GM13977 (cell line): ENCODE results near the gene ZFP2.

ENCODE experiments used
- DNase-seq: peaks from one replicate; pipeline ENCODE4 v3.0.0; 2012; ENCODE audit warnings: low spot score
- in situ Hi-C: fragments of 300-500 bp; cut with MboI; formaldehyde crosslinking; loops from one replicate; pipeline ENCODE4 v1.12.0; 2022; ENCODE audit warnings: low sequenced_read_pairs, low pct_unique_long_range_greater_than_20kb, mixed read lengths, inconsistent platforms; ENCODE audit not compliant: unreplicated experiment
- TF ChIP-seq, protein P1 (sequence below): IDR thresholded peaks from 2 replicates; pipeline ENCODE4 v1.5.1; 2012; ENCODE audit warnings: mild to moderate bottlenecking, control low read depth; ENCODE audit not compliant: insufficient read depth; ENCODE audit errors: extremely low read depth, missing control alignments

The ZFP2 gene

DNA sequence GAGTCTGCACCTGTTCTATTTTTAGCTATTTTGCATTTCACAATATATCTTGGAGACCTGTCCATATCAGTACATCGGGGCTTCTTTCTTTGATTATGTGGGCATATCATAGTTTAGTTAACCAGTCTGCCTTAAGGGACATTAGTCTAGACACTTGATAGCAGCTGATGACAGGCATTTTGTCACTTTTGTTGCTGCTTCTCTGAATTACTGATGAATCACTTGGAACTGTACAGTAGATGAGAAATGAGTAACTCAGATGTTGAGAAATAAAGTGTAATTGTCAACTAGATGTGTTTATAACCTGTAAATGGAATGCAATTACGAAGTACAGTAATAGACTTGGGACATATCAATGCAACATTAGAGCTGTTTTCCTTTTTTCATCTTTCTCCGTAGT lies 7.1 kb downstream of the ZFP2 start:
- TF ChIP-seq, protein P1, sequence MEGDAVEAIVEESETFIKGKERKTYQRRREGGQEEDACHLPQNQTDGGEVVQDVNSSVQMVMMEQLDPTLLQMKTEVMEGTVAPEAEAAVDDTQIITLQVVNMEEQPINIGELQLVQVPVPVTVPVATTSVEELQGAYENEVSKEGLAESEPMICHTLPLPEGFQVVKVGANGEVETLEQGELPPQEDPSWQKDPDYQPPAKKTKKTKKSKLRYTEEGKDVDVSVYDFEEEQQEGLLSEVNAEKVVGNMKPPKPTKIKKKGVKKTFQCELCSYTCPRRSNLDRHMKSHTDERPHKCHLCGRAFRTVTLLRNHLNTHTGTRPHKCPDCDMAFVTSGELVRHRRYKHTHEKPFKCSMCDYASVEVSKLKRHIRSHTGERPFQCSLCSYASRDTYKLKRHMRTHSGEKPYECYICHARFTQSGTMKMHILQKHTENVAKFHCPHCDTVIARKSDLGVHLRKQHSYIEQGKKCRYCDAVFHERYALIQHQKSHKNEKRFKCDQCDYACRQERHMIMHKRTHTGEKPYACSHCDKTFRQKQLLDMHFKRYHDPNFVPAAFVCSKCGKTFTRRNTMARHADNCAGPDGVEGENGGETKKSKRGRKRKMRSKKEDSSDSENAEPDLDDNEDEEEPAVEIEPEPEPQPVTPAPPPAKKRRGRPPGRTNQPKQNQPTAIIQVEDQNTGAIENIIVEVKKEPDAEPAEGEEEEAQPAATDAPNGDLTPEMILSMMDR: no peak
- DNase-seq: no peak
- in situ Hi-C loops: no loop called here

DNA sequence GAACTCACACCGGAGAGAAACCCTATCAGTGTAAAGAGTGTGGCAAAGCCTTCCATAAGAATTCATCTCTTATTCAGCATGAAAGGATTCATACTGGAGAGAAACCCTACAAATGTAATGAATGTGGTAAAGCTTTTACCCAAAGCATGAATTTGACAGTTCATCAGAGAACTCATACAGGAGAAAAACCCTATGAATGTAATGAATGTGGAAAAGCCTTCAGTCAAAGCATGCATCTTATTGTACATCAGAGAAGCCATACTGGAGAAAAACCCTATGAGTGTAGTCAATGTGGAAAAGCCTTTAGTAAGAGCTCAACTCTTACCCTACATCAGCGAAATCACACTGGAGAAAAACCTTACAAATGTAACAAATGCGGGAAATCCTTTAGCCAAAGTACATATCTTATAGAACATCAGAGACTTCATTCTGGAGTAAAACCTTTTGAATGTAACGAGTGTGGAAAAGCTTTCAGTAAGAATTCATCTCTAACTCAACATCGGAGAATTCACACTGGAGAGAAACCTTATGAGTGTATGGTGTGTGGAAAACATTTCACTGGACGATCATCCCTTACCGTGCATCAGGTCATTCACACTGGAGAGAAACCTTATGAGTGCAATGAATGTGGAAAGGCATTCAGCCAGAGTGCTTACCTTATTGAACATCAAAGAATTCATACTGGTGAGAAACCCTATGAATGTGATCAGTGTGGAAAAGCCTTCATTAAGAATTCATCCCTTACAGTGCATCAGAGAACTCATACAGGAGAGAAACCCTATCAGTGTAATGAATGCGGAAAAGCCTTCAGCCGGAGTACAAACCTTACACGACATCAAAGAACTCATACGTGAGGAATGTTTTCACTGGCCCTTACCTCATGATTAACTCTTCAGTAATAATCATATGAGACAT lies 36.4 kb downstream of the ZFP2 start:
- no peak for DNase-seq
- TF ChIP-seq, protein P1: no peak
- in situ Hi-C loops: no loop called here

DNA sequence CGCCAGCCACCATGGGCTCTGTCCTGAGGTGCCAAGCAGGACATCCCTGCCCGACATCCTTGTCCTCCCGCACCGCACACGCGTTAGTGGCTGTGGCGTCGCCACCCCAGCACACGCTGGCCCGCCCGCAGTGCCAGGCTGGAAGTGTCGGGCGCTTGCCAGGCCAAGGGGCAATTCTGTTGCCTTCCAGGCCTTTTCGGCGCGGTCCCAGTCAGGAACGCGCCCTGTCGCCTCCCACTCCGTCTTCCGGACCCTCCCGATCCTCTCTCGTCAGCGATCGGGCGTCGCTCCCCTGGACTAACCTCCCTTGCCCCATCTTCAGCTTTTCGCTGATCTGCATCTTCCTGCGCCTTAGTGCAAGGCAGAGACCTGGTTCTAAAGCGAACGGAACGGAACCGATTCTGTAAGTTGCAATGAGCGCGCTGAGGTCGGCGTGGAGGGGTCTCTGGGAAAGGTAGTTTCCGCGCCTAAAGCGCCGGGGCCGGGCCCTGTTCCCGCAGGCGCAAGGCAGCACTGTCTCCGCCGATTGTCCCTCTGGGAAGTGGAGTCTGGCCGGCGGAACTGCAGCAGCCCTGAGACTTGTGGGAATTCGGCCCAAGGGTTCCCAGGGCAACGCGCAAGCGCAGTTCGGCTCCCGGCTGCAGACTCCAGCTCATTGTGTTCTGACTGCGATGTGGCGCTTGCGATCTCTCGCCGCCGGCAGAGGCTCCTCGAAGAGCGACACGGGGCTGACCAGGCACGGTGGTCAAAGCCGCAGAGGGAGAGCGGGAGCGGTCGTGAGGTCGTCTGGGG lies 45.1 kb downstream of the ZFP2 start, which contains the start of gene ZNF454:
Gene ZNF454, plus strand, starts transcription at position 630 of the 792 bp plus-strand sequence. CDS start 1,594 bp downstream, outside the sequence.
- TF ChIP-seq, protein P1: no peak
- no peak for DNase-seq
- in situ Hi-C loops: no loop called here

DNA sequence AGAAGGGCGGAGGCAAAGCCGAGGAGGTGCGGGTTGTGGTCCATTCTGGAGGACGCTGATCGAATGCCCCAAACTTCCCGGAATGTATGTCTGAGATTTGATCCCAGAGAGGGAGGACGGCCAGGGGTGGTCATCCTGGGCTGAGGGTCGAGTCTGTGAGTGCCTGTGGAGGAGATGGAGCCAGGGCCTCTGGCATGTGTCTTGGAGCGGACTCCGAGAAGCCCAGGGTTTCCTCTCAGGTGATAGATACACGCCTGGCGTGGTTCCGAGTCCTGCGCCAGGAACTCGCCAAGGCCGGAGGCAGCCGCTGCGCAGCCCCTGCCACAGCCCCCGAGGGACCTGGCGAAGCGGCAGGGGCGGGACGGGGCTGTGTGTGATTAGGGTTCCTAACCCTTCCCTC lies 45.6 kb downstream of the ZFP2 start:
- TF ChIP-seq, protein P1: no peak
- in situ Hi-C loops: no loop called here
- DNase-seq: no peak

DNA sequence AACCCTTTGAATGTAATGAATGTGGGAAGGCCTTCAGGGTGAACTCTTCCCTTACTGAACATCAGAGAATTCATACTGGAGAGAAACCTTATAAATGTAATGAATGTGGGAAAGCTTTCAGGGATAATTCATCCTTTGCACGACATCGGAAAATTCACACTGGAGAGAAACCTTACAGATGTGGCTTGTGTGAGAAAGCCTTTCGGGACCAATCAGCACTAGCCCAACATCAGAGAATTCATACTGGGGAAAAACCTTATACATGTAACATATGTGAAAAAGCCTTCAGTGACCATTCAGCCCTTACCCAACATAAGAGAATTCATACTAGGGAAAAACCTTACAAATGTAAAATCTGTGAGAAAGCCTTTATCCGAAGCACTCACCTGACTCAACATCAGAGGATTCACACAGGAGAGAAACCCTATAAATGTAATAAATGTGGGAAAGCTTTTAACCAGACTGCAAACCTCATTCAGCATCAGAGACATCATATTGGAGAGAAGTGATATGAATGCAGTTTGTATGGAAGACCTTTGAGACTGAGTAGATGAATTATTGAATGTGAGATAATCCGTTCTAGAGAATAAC lies 69.8 kb downstream of the ZFP2 start:
- in situ Hi-C loops: no loop called here
- no peak for DNase-seq
- TF ChIP-seq, protein P1: no peak

DNA sequence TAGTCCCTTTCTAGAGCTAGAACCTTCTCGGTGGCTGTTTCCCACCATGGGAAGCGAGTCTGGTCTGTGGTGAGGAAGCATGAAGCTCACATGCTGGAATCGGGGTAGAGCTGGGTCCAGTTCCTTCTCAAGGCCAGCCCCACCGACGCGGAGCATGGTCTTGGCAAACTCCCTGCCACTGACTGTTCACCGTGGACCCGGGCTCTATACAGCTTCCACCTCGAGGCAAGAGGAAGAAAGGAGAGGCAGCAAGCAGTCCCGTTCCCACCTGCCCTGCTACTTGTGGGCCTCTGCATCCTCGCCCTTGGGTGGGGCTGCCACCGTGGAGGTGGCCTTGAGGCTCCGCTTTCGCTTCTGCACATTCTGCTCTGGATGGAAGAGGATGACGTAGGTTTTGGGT lies 85.7 kb downstream of the ZFP2 start:
- TF ChIP-seq, protein P1: no peak
- in situ Hi-C loops: no loop called here
- DNase-seq: no peak
